Testis (tissue), 3 donors: Measurements from ENCODE around the gene GGCX. TPM values are rescaled to one million over a fixed set of nuclear protein-coding genes. Genes with fewer than 3 reads are reported as not detected.

Experiments
- DNase-seq: peaks from one replicate; pipeline ENCODE4 v3.0.0-alpha.2; 2019
- H3K27ac ChIP-seq, 2 donors: fragments of 200-600 bp; sonication (generic); one replicate each; pipeline ENCODE4 v1.5.1; 2019
- H3K27me3 ChIP-seq: fragments of 200-600 bp; sonication (generic); one replicate; pipeline ENCODE4 v1.5.1; 2019
- H3K36me3 ChIP-seq: fragments of 200-600 bp; sonication (generic); one replicate; pipeline ENCODE4 v1.5.1; 2017; ENCODE audit warnings: low read depth; ENCODE audit errors: missing control alignments
- H3K4me1 ChIP-seq: fragments of 200-600 bp; sonication (generic); one replicate; pipeline ENCODE4 v1.5.1; 2019
- H3K4me3 ChIP-seq, 2 donors: fragments of 200-600 bp; sonication (generic); one replicate each; pipeline ENCODE4 v1.5.1; 2017 to 2019
- H3K9me3 ChIP-seq: fragments of 200-600 bp; sonication (generic); one replicate; pipeline ENCODE4 v1.5.1; 2017
- CTCF ChIP-seq, 3 experiments: fragments of 450-650 bp in 2 of 3; fragments of 200-600 bp in 1 of 3; sonication (generic) in 1 of 3; IDR thresholded peaks; one replicate each; pipeline ENCODE4 v1.5.1; 2016 to 2019; ENCODE audit warnings: antibody characterized with exemption in 3 of 3, mild to moderate bottlenecking in 2 of 3, moderate library complexity in 1 of 3
- POLR2A ChIP-seq: fragments of 450-650 bp; IDR thresholded peaks from one replicate; pipeline ENCODE4 v1.6.1; 2017; ENCODE audit warnings: antibody characterized with exemption, mild to moderate bottlenecking, moderate library complexity
- WGBS, 2 donors: methylation state at CpG; one replicate each; pipeline ENCODE4 v1.1.5; 2018; 5-methylcytosine and 5-hydroxymethylcytosine counted together
- intact Hi-C: fragments of 100-400 bp; cut with DNase I; formaldehyde crosslinking; loops from one replicate; pipeline ENCODE4 v1.15.1; 2023; ENCODE audit warnings: low total_unique reads
- polyA plus RNA-seq: library from polyadenylated mRNA; stranded (reverse); fragments of 350-450 nt; fragmentation: Illumina TruSeq; extraction: RNeasy Lipid Tissue Mini Kit (QIAGEN cat#74804); gene quantifications from one replicate; pipeline ENCODE4 v1.2.3, GENCODE V29; 2014; ENCODE audit warnings: low read depth, low replicate concordance; ENCODE audit not compliant: insufficient read depth
- total RNA-seq, 2 donors: library from RNA; depleted of rRNA; stranded (reverse); fragments of >200 nt; gene quantifications; one replicate each; pipeline ENCODE4 v1.2.3, GENCODE V29; 2016

GGCX gene
- total and polyA plus RNA-seq, 3 donors from 2014 or later, result 21.1 to 31.8 (median 26.8) TPM

DNA sequence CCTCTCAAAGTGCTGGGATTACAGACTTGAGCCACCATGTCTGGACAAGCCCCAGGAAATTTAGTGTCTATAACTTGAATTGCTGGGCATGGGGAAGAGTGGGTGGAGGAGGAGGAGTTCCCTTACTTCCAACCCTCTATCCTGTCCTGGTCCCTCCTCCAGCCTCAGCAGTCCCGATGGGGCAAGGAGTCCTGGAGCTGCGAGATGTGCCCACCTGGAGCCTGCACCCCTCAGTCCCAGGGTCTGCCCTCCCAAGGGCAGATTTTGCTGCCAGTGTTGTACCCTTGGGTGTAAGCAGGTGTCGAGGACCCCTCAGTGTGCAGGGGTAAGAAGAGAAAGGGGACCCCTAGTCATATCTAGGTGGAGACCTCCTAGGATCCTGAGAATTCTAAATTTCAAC, 18.9 kb upstream of the GGCX start:
- DNase-seq, result no peak
- Histone ChIP-seq H3K27me3 (no peaks in the 10 kb centered on the region), H3K27ac (peak overlapping the region in 1 of 2 donors; percentile 59), H3K4me3 (no peak overlapping the region), H3K36me3 (no peaks in the 10 kb centered on the region), H3K9me3 (no peaks in the 10 kb centered on the region), H3K4me1 (peaks cover 40% of the 10 kb centered on the region)
- TF ChIP-seq POLR2A (no peak), CTCF (IDR thresholded peaks at IDR 0.05) (no peak)
- intact Hi-C loops, result no loop called here
- WGBS, 2 donors, result 64 to 82% methylated on average over 3 of the region's 3 CpGs

GRCh38 chr2:85579266-85579935, 18.1 kb upstream of the GGCX start:
- intact Hi-C loops, result no loop called here
- Histone ChIP-seq H3K9me3 (no peaks in the 10 kb centered on the region), H3K4me3 (no peak overlapping the region), H3K4me1 (peaks cover 32% of the 10 kb centered on the region), H3K36me3 (no peaks in the 10 kb centered on the region), H3K27ac (peak overlapping the region; percentile 1 to 59), H3K27me3 (no peaks in the 10 kb centered on the region)
- no peak for DNase-seq
- no peak for TF ChIP-seq POLR2A
- TF ChIP-seq CTCF (IDR thresholded peaks at IDR 0.05), result no peak
- WGBS, 2 donors, result 29 to 46% methylated on average over 6 of the region's 6 CpGs

GRCh38 chr2:85578243-85579180, 17.2 kb upstream of the GGCX start:
- Histone ChIP-seq H3K36me3 (no peaks in the 10 kb centered on the region), H3K27ac (peak overlapping the region; percentile 19 to 59), H3K27me3 (no peaks in the 10 kb centered on the region), H3K4me1 (peaks cover 26% of the 10 kb centered on the region), H3K4me3 (no peak overlapping the region), H3K9me3 (no peaks in the 10 kb centered on the region)
- no peak for TF ChIP-seq CTCF (IDR thresholded peaks at IDR 0.05)
- TF ChIP-seq POLR2A, result no peak
- peak; percentile 41 for DNase-seq
- 55 to 62% methylated on average over 19 of the region's 19 CpGs for WGBS, 2 donors
- intact Hi-C loops, result no loop called here

- Histone ChIP-seq H3K4me1 (peaks cover 26% of the 10 kb centered on the region), H3K36me3 (no peaks in the 10 kb centered on the region), H3K27me3 (no peaks in the 10 kb centered on the region), H3K27ac (peak within 1 kb of the TSS; percentile 19 to 59), H3K9me3 (no peaks in the 10 kb centered on the region), H3K4me3 (no peak within 1 kb of the TSS)
- TF ChIP-seq POLR2A, result no peak
- TF ChIP-seq CTCF (IDR thresholded peaks at IDR 0.05), result no peak
- intact Hi-C loops, result no loop called here
- 57 to 67% methylated on average over 19 of the region's 19 CpGs for WGBS, 2 donors
- DNase-seq, result no peak
Observed at GRCh38 chr2:85577386-85578242, 16.3 kb upstream of the GGCX start, which contains the start of gene VAMP8. Gene VAMP8, plus strand, starts transcription at chr2:85577586. Its CDS starts 61 bp downstream, at chr2:85577647.
